Heart left ventricle (tissue), 16 donors: ENCODE measurements around the gene LRIG1. TPM values are rescaled to one million over a fixed set of nuclear protein-coding genes. Genes with fewer than 3 reads are reported as not detected.

ENCODE experiments used
- ATAC-seq, 4 donors: fragments of 200-7000 bp; cut with Tn5 transposase; one replicate each; pipeline ENCODE4 v1.9.1; 2020 to 2022; ENCODE audit warnings: moderate library complexity in 4 of 4, mild to moderate bottlenecking in 3 of 4, moderate number of reproducible peaks in 1 of 4
- DNase-seq, 5 donors: peaks; one replicate each; pipeline ENCODE4 v3.0.0-alpha.2; 2020
- H3K27ac ChIP-seq, 12 donors: fragments of 200-600 bp; sonication (generic) in 4 of 12; one replicate each; pipeline versions ENCODE4 v1.5.0 to v1.8.0; 2016 to 2022; ENCODE audit warnings: mild to moderate bottlenecking in 2 of 12
- H3K27me3 ChIP-seq, 9 donors: fragments of 200-600 bp; sonication (generic) in 2 of 9; one replicate each; pipeline versions ENCODE4 v1.5.1 to v1.8.0; 2016 to 2022; ENCODE audit warnings: mild to moderate bottlenecking in 3 of 9
- H3K36me3 ChIP-seq, 9 donors: fragments of 200-600 bp; sonication (generic) in 2 of 9; one replicate each; pipeline versions ENCODE4 v1.5.0 to v1.8.0; 2018 to 2022; ENCODE audit warnings: mild to moderate bottlenecking in 2 of 9
- H3K4me1 ChIP-seq, 12 donors: fragments of 200-600 bp; sonication (generic) in 4 of 12; one replicate each; pipeline versions ENCODE4 v1.5.0 to v1.8.0; 2016 to 2022; ENCODE audit warnings: mild to moderate bottlenecking in 3 of 12
- H3K4me3 ChIP-seq, 12 donors: fragments of 200-600 bp; sonication (generic) in 4 of 12; one replicate each; pipeline versions ENCODE4 v1.5.0 to v1.8.0; 2017 to 2022; ENCODE audit warnings: mild to moderate bottlenecking in 9 of 12, moderate library complexity in 4 of 12
- H3K9me3 ChIP-seq, 12 donors: fragments of 200-600 bp; sonication (generic) in 4 of 12; one replicate each; pipeline versions ENCODE4 v1.5.0 to v1.8.0; 2016 to 2022; ENCODE audit warnings: mild to moderate bottlenecking in 1 of 12
- POLR2A ChIP-seq, 2 donors: fragments of 450-650 bp; IDR thresholded peaks; one replicate each; pipeline ENCODE4 v1.6.1; 2017; ENCODE audit warnings: antibody characterized with exemption in 2 of 2, mild to moderate bottlenecking in 2 of 2, moderate library complexity in 2 of 2
- WGBS, 4 donors: extraction: QIAGEN DNeasy Blood & Tissue Kit in 2 of 4; methylation state at CpG; one replicate each; pipeline versions ENCODE4 v1.1.5 to v1.1.7; 2013 to 2018; 5-methylcytosine and 5-hydroxymethylcytosine counted together
- intact Hi-C, 10 donors: fragments of 100-400 bp; cut with DNase I; formaldehyde crosslinking; loops; one replicate each; pipeline versions ENCODE4 v1.11.1 to v1.14.2; 2022
- polyA plus RNA-seq, 2 donors: library from polyadenylated mRNA; stranded (reverse); fragments of 200-250 nt; gene quantifications; one replicate each; pipeline ENCODE4 v1.2.3, GENCODE V29; 2013
- total RNA-seq, 9 donors: library from RNA; depleted of rRNA in 2 of 9; stranded (reverse); fragments of >200 nt in 2 of 9; fragmentation: NEBNext Ultra II Directional in 3 of 9; extraction: Animal tissue kit (Norgen Biotek cat#: 25700) in 3 of 9; gene quantifications; one replicate each; pipeline versions ENCODE4 v1.1.0 to v1.2.4, GENCODE V29; 2016 to 2023
- TF ChIP-seq, protein P1 (sequence below), 12 donors: fragments of 200-600 bp; sonication (generic) in 4 of 12; IDR thresholded peaks; one replicate each; pipeline versions ENCODE4 v1.5.0 to v1.8.0; 2018 to 2022; ENCODE audit warnings: antibody characterized with exemption in 12 of 12, mild to moderate bottlenecking in 5 of 12
- donor health status: ischemic (EF 13 %, LVEDD 7.1; RV severe dilation, severe dysfunction).
- donor health status: healthy with polysubstance abuse.
- donor health status: DM: no; HTN: yes; CAD: no.
- donor health status: DM: no; HTN: no; CAD: no.
- donor health status: ischemic (EF 25% LVEDD 6.9; RV normal size, moderate dysfunction).
- donor health status: ischemic (EF 25% LVEDD 5.7; RV mildly dilated, moderate dysfunction).
- donor health status: healthy.
- donor health status: DM: yes; HTN: yes; CAD: no.
- donor health status: ischemic (EF 35%, LVEDD 5.7; RV mildly dilated, moderate dysfunction).
- donor health status: nonischemic (EF 11% LVEDD 7.7; RV severe dilation, severe dysfunction).
- donor health status: DM: yes; HTN: yes; CAD: no.
- donor health status: PGD.
- donor health status: ischemic (EF 29% LVEDD 5.4; RV normal size, mild dysfunction).
- donor health status: nonischemic (EF 23%, LVEDD 6.1; RV moderate dilation, normal function).

The LRIG1 gene
- total and polyA plus RNA-seq, 11 donors = 42.3 to 161 (median 88.8) TPM

- H3K27me3 ChIP-seq = no peaks in the 10 kb centered on the region
- no peaks in the 10 kb centered on the region for H3K36me3 ChIP-seq
- peak; percentile 87 to 97 (median 94) for ATAC-seq
- 60 to 69% (median 68%) methylated on average over 8 of the region's 8 CpGs for WGBS, 4 donors
- DNase-seq = peak in 4 of 5 donors; percentile 55 to 76 (median 66)
- peak overlapping the region in 10 of 12 donors; percentile 8 to 76 (median 60) for H3K27ac ChIP-seq
- H3K4me3 ChIP-seq = no peak overlapping the region
- H3K9me3 ChIP-seq = no peaks in the 10 kb centered on the region
- intact Hi-C loops = loop anchor here in 8 of 10 donors (2.0 to 10.0 kb wide), 3 partner anchors 37 to 307 kb away; no protein-coding TSS in a partner anchor
- H3K4me1 ChIP-seq = peaks cover 0 to 9% (median 0%) of the 10 kb centered on the region in 12 donors
- no peak for TF ChIP-seq POLR2A (IDR thresholded peaks at IDR 0.05)
- TF ChIP-seq, protein P1, sequence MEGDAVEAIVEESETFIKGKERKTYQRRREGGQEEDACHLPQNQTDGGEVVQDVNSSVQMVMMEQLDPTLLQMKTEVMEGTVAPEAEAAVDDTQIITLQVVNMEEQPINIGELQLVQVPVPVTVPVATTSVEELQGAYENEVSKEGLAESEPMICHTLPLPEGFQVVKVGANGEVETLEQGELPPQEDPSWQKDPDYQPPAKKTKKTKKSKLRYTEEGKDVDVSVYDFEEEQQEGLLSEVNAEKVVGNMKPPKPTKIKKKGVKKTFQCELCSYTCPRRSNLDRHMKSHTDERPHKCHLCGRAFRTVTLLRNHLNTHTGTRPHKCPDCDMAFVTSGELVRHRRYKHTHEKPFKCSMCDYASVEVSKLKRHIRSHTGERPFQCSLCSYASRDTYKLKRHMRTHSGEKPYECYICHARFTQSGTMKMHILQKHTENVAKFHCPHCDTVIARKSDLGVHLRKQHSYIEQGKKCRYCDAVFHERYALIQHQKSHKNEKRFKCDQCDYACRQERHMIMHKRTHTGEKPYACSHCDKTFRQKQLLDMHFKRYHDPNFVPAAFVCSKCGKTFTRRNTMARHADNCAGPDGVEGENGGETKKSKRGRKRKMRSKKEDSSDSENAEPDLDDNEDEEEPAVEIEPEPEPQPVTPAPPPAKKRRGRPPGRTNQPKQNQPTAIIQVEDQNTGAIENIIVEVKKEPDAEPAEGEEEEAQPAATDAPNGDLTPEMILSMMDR (IDR thresholded peaks at IDR 0.05) = no peak
These were observed 6.8 kb upstream of the LRIG1 start for GRCh38 chr3:66507423-66508260.

- DNase-seq (no peak), ATAC-seq (no peak)
- Histone ChIP-seq H3K4me3 (no peak overlapping the region), H3K4me1 (peaks cover 0 to 15% (median 6%) of the 10 kb centered on the region in 12 donors), H3K27ac (peak overlapping the region in 4 of 12 donors; percentile 45 to 57 (median 52)), H3K9me3 (no peaks in the 10 kb centered on the region), H3K27me3 (no peaks in the 10 kb centered on the region), H3K36me3 (no peaks in the 10 kb centered on the region)
- intact Hi-C loops = loop anchor here in 7 of 10 donors (10.0 kb wide), 2 partner anchors 231 to 309 kb away; no protein-coding TSS in a partner anchor
- WGBS, 4 donors = 95 to 98% (median 98%) methylated on average over 6 of the region's 6 CpGs
- TF ChIP-seq, protein P1 (IDR thresholded peaks at IDR 0.05) = no peak
- no peak for TF ChIP-seq POLR2A (IDR thresholded peaks at IDR 0.05)
These were observed 5.3 kb upstream of the LRIG1 start for GRCh38 chr3:66506154-66506553.

- Histone ChIP-seq H3K9me3 (no peaks in the 10 kb centered on the region), H3K4me3 (no peak overlapping the region), H3K4me1 (peaks cover 0 to 15% (median 6%) of the 10 kb centered on the region in 12 donors), H3K27me3 (no peaks in the 10 kb centered on the region), H3K36me3 (no peaks in the 10 kb centered on the region), H3K27ac (peak overlapping the region in 5 of 12 donors; percentile 15 to 57 (median 49))
- intact Hi-C loops = loop anchor here (5.0 to 10.0 kb wide), 6 partner anchors 53 to 312 kb away; no protein-coding TSS in a partner anchor
- 41 to 48% (median 46%) methylated on average over 7 of the region's 7 CpGs for WGBS, 4 donors
- DNase-seq (no peak), ATAC-seq (no peak)
- no peak for TF ChIP-seq POLR2A (IDR thresholded peaks at IDR 0.05)
These were observed 4.2 kb upstream of the LRIG1 start for GRCh38 chr3:66504850-66505641.

GRCh38 chr3:66502981-66503380 lies 2.2 kb upstream of the LRIG1 start:
- 66 to 83% (median 75%) methylated on average over 2 of the region's 2 CpGs for WGBS, 4 donors
- no peaks in the 10 kb centered on the region for H3K36me3 ChIP-seq
- intact Hi-C loops = loop anchor here (5.0 to 10.0 kb wide), 6 partner anchors 51 to 314 kb away; no protein-coding TSS in a partner anchor
- H3K27ac ChIP-seq = no peak overlapping the region
- ATAC-seq = no peak
- H3K4me3 ChIP-seq = no peak overlapping the region
- no peak for DNase-seq
- H3K27me3 ChIP-seq = no peaks in the 10 kb centered on the region
- no peaks in the 10 kb centered on the region for H3K9me3 ChIP-seq
- H3K4me1 ChIP-seq = peaks cover 0 to 24% (median 17%) of the 10 kb centered on the region in 12 donors
- TF ChIP-seq, protein P1 (IDR thresholded peaks at IDR 0.05) = no peak
- no peak for TF ChIP-seq POLR2A (IDR thresholded peaks at IDR 0.05)
